K562 (cell line): ENCODE measurements around the gene NPB. TPM values are rescaled to one million over a fixed set of nuclear protein-coding genes. Genes with fewer than 3 reads are reported as not detected.

ENCODE experiments used
- BRF2 ChIP-seq: IDR thresholded peaks from 3 replicates; pipeline ENCODE4 v1.6.1; 2011; ENCODE audit warnings: borderline replicate concordance, mild to moderate bottlenecking; ENCODE audit not compliant: insufficient read length, insufficient read depth
- EHMT2 ChIP-seq: fragments of 450-650 bp; IDR thresholded peaks from 2 replicates; pipeline ENCODE4 v1.6.1; 2018; ENCODE audit warnings: antibody characterized with exemption
- FIP1L1 ChIP-seq: fragments of 200-400 bp; formaldehyde crosslinking; IDR thresholded peaks from 2 replicates; pipeline ENCODE4 v1.6.1; 2018; ENCODE audit warnings: mild to moderate bottlenecking, low read depth, low read length; ENCODE audit not compliant: poor library complexity, severe bottlenecking
- HNRNPL ChIP-seq: fragments of 200-400 bp; formaldehyde crosslinking; IDR thresholded peaks from 2 replicates; pipeline ENCODE4 v1.6.1; 2017; ENCODE audit warnings: low read depth, mild to moderate bottlenecking, low read length
- ILK ChIP-seq: fragments of 450-650 bp; IDR thresholded peaks from 2 replicates; pipeline ENCODE4 v1.6.1; 2016; ENCODE audit warnings: missing genetic modification characterization, low read depth, mild to moderate bottlenecking, missing compliant biosample characterization, moderate library complexity, borderline replicate concordance
- KAT8 ChIP-seq: fragments of 450-650 bp; IDR thresholded peaks from 2 replicates; pipeline ENCODE4 v1.6.1; 2016; ENCODE audit warnings: low read depth, mild to moderate bottlenecking
- KLF16 ChIP-seq: IDR thresholded peaks from 2 replicates; pipeline ENCODE4 v1.6.1; 2016; ENCODE audit warnings: antibody characterized with exemption
- POU5F1 ChIP-seq: fragments of 150-350 bp; IDR thresholded peaks from 2 replicates; pipeline ENCODE4 v1.6.1; 2014; ENCODE audit warnings: borderline replicate concordance, low read length, low read depth, mild to moderate bottlenecking; ENCODE audit not compliant: partially characterized antibody
- RFX1 ChIP-seq: fragments of 450-650 bp; IDR thresholded peaks from 2 replicates; pipeline ENCODE4 v1.6.1; 2016; ENCODE audit warnings: mild to moderate bottlenecking, moderate library complexity
- SRSF9 ChIP-seq: fragments of 200-400 bp; formaldehyde crosslinking; IDR thresholded peaks from 2 replicates; pipeline ENCODE4 v1.6.1; 2017; ENCODE audit warnings: low read depth, low read length, borderline replicate concordance
- TAF7 ChIP-seq: fragments of 450-650 bp; IDR thresholded peaks from 2 replicates; pipeline ENCODE4 v1.6.1; 2016; ENCODE audit warnings: missing genetic modification characterization, missing compliant biosample characterization
- TARDBP ChIP-seq: fragments of 450-650 bp; IDR thresholded peaks from 2 replicates; pipeline ENCODE4 v1.6.1; 2016
- TCF7 ChIP-seq: sonication (generic); IDR thresholded peaks from 2 replicates; pipeline ENCODE4 v1.6.1; 2016; ENCODE audit warnings: antibody characterized with exemption, borderline replicate concordance
- TCF7L2 ChIP-seq: fragments of 150-350 bp; IDR thresholded peaks from 2 replicates; pipeline ENCODE4 v1.6.1; 2016; ENCODE audit warnings: low read depth, mild to moderate bottlenecking, low read length, moderate library complexity
- ZBED1 ChIP-seq: IDR thresholded peaks from 2 replicates; pipeline ENCODE4 v1.6.1; 2014
- ZBTB17 ChIP-seq: fragments of 450-650 bp; formaldehyde crosslinking; IDR thresholded peaks from 2 replicates; pipeline ENCODE4 v1.4.0; 2020; ENCODE audit warnings: mild to moderate bottlenecking
- ZBTB49 ChIP-seq: sonication (generic); formaldehyde crosslinking; IDR thresholded peaks from 2 replicates; pipeline ENCODE4 v1.8.0; 2022; ENCODE audit warnings: missing genetic modification reagents, mild to moderate bottlenecking, borderline replicate concordance
- ZFP91 ChIP-seq: sonication (generic); formaldehyde crosslinking; IDR thresholded peaks from 2 replicates; pipeline ENCODE4 v1.8.0; 2022; ENCODE audit warnings: mild to moderate bottlenecking, missing genetic modification reagents
- ZNF174 ChIP-seq: fragments of 250-450 bp; sonication (Bioruptor Pico); IDR thresholded peaks from 2 replicates; pipeline ENCODE4 v1.4.0; 2020; ENCODE audit warnings: mild to moderate bottlenecking
- ZNF217 ChIP-seq: sonication (generic); formaldehyde crosslinking; IDR thresholded peaks from 2 replicates; pipeline ENCODE4 v1.8.0; 2022; ENCODE audit warnings: mild to moderate bottlenecking, missing genetic modification reagents
- ZNF311 ChIP-seq: fragments of 250-450 bp; sonication (Bioruptor Pico); IDR thresholded peaks from 2 replicates; pipeline ENCODE4 v1.4.0; 2020; ENCODE audit warnings: mild to moderate bottlenecking, moderate library complexity
- ZNF507 ChIP-seq: conservative IDR thresholded peaks from 2 replicates; pipeline ENCODE4 v1.6.1; 2017; ENCODE audit warnings: missing genetic modification characterization, missing compliant biosample characterization
- ZNF583 ChIP-seq: fragments of 250-450 bp; sonication (Bioruptor Pico); IDR thresholded peaks from 2 replicates; pipeline ENCODE4 v1.4.0; 2020
- ZNF584 ChIP-seq: fragments of 200-800 bp; sonication (Bioruptor generic); IDR thresholded peaks from 2 replicates; pipeline ENCODE4 v1.6.1; 2016; ENCODE audit warnings: low read depth, mild to moderate bottlenecking, missing genetic modification characterization, missing compliant biosample characterization
- ZNF699 ChIP-seq: fragments of 250-450 bp; sonication (Bioruptor Pico); IDR thresholded peaks from 2 replicates; pipeline ENCODE4 v1.8.0; 2021; ENCODE audit warnings: mild to moderate bottlenecking, moderate library complexity; ENCODE audit not compliant: insufficient replicate concordance
- ZNF707 ChIP-seq: fragments of 250-450 bp; sonication (Bioruptor Pico); conservative IDR thresholded peaks from 2 replicates; pipeline ENCODE4 v1.8.0; 2022; ENCODE audit warnings: inconsistent platforms, mild to moderate bottlenecking, moderate library complexity
- ZSCAN29 ChIP-seq: fragments of 450-650 bp; IDR thresholded peaks from 2 replicates; pipeline ENCODE4 v1.6.1; 2017
- polyA plus RNA-seq, 8 experiments: library from polyadenylated mRNA; depleted of rRNA in 4 of 8; stranded (reverse) in 5 of 8; unstranded in 3 of 8; fragments of >200 nt; fragmentation: Nextera tagmentation in 2 of 8; fragmentation: Illumina TruSeq in 1 of 8; extraction: Ambion mirVana in 2 of 8; extraction: Trizol in 1 of 8; gene quantifications; 2 replicates each; pipeline versions ENCODE4 v1.2.1 to v1.2.3, GENCODE V29; 2011 to 2014; ENCODE audit warnings: inconsistent platforms in 1 of 8, missing spikeins in 1 of 8
- total RNA-seq, 7 experiments: library from RNA; depleted of rRNA in 6 of 7; stranded (reverse); fragments of >200 nt in 6 of 7; fragmentation: Illumina TruSeq in 2 of 7; extraction: Trizol in 2 of 7; gene quantifications; 2 replicates each; pipeline versions ENCODE4 v1.2.1 to v1.2.3, GENCODE V29; 2011 to 2021; ENCODE audit warnings: low replicate concordance in 1 of 7

The NPB gene
- total and polyA plus RNA-seq, 9 of the 15 experiments (the other 6 are each of a cell fraction or from before 2014, with no cell fraction given): 0.03 to 0.61 (median 0.14) TPM; not detected in 2

GRCh38 chr17:81926451-81927151 lies 24.6 kb downstream of the NPB start (continued):
- no peak for TF ChIP-seq TAF7 (tag)
- TF ChIP-seq ZNF311 (CRISPR knock-in tag): no peak
- no peak for TF ChIP-seq ZNF583
- TF ChIP-seq KLF16: no peak
- TF ChIP-seq SRSF9: no peak
- no peak for TF ChIP-seq ZNF584 (CRISPR knock-in tag)
- no peak for TF ChIP-seq POU5F1
- TF ChIP-seq TARDBP: 0 out of 2 replicates have a peak, but pooled peaks have one; percentile 17
- TF ChIP-seq TCF7L2: no peak
- TF ChIP-seq ZBTB49 (CRISPR knock-in tag): no peak
- no peak for TF ChIP-seq ZSCAN29
- TF ChIP-seq EHMT2: no peak
- no peak for TF ChIP-seq ILK
- TF ChIP-seq TCF7: no peak
- TF ChIP-seq ZBTB17 (CRISPR knock-in tag): peak; percentile 92
- TF ChIP-seq FIP1L1: no peak
- no peak for TF ChIP-seq ZNF707 (CRISPR knock-in tag)
- no peak for TF ChIP-seq ZNF174 (CRISPR knock-in tag)
- TF ChIP-seq ZNF217 (CRISPR knock-in tag): no peak
- TF ChIP-seq ZNF699: no peak
- TF ChIP-seq ZNF507 (tag): no peak
- TF ChIP-seq RFX1: no peak
- TF ChIP-seq HNRNPL: no peak
- no peak for TF ChIP-seq ZBED1
- no peak for TF ChIP-seq KAT8
- TF ChIP-seq ZFP91 (CRISPR knock-in tag): no peak
- TF ChIP-seq BRF2: no peak
